MM.1S (cell line): ENCODE measurements around the gene RGS13.

Source experiments
- EZH2 ChIP-seq: fragments of 300-600 bp; sonication (generic); optimal IDR thresholded peaks from 2 replicates; pipeline ENCODE3; 2017; ENCODE audit warnings: low read depth, mild to moderate bottlenecking, antibody characterized with exemption, low read length, mixed read lengths
- TF ChIP-seq, protein P1 (sequence below): fragments of 300-600 bp; sonication (generic); IDR thresholded peaks from 2 replicates; pipeline ENCODE4 v1.5.1; 2016; ENCODE audit warnings: antibody characterized with exemption, low read length, mixed read lengths

DNA sequence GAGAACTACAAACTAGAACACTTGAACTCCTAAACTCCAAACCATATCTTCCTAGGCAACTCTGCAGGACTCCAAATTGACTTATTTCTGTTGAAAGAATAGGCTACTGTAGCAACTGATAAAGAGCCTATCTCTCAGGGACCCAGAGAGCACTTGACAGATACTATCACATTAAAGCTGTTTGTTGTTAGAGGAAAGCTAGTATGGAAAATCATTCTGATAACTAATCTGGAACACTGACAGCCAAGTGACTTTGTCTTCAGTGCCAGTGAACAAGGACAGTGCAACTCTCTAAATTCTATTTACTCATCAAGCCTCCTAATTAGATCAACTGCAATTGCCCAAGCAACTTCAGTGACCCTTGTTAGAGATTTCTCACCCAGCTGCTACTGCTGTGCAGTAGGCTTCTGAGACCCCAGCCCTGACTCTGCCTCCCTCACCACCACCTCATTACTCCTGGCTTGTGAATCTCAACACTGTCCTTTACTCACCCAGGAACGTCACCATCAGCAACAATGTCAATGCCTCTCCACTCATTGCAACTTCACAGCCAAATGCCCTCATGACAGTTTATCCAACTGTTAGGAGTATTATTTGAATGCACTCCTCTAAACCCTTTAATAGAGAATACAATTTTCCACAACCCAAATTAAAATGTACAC lies 7.4 kb upstream of the RGS13 start:
- TF ChIP-seq, protein P1, sequence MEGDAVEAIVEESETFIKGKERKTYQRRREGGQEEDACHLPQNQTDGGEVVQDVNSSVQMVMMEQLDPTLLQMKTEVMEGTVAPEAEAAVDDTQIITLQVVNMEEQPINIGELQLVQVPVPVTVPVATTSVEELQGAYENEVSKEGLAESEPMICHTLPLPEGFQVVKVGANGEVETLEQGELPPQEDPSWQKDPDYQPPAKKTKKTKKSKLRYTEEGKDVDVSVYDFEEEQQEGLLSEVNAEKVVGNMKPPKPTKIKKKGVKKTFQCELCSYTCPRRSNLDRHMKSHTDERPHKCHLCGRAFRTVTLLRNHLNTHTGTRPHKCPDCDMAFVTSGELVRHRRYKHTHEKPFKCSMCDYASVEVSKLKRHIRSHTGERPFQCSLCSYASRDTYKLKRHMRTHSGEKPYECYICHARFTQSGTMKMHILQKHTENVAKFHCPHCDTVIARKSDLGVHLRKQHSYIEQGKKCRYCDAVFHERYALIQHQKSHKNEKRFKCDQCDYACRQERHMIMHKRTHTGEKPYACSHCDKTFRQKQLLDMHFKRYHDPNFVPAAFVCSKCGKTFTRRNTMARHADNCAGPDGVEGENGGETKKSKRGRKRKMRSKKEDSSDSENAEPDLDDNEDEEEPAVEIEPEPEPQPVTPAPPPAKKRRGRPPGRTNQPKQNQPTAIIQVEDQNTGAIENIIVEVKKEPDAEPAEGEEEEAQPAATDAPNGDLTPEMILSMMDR: no peak
- TF ChIP-seq EZH2: no peak
